ENCODE measurements around the gene GTF3A.

Gene GTF3A

GRCh38 chr13:27470075-27470820, 45.8 kb downstream of the GTF3A start:
- no peak for TF ChIP-seq CTCF (conservative IDR thresholded peaks at IDR 0.05; ENCODE audit: control insufficient read depth, insufficient read depth, low read depth, low read length)
- no peak overlapping the region for H3K4me3 ChIP-seq (ENCODE audit: control insufficient read depth, low read depth, low read length)
- no peak for DNase-seq (ENCODE audit: low read depth)

DNA sequence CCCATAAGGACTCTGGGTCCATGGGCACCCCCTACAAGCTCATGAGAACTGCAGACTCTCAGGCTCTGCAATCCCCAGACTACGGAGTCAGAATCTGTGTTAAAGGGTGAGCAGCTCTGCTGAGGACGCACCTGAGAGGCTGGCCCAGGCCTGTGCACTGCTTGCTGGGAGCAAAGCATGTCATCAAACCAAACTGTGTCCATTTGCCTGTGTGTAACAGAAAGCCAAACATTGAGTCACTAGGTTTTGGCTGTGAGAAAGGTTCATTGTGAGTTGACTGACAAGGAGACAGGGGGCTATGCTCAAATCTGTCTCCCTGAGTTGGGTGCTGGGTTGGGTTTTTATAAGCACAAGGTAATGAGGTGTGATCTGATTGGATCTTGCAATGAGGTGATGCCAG, 48.0 kb downstream of the GTF3A start:
- H3K4me3 ChIP-seq (ENCODE audit: control insufficient read depth, low read depth, low read length): no peak overlapping the region

GRCh38 chr13:27472941-27473340, 48.5 kb downstream of the GTF3A start:
- H3K4me3 ChIP-seq (ENCODE audit: control insufficient read depth, low read depth, low read length): no peak overlapping the region
- DNase-seq (ENCODE audit: low read depth): no peak
- no peak for TF ChIP-seq CTCF (conservative IDR thresholded peaks at IDR 0.05; ENCODE audit: control insufficient read depth, insufficient read depth, low read depth, low read length)

More for the DNA sequence above, 48.0 kb downstream of the GTF3A start:
- DNase-seq (ENCODE audit: low read depth): no peak
- TF ChIP-seq CTCF (conservative IDR thresholded peaks at IDR 0.05; ENCODE audit: control insufficient read depth, insufficient read depth, low read depth, low read length): no peak

DNA sequence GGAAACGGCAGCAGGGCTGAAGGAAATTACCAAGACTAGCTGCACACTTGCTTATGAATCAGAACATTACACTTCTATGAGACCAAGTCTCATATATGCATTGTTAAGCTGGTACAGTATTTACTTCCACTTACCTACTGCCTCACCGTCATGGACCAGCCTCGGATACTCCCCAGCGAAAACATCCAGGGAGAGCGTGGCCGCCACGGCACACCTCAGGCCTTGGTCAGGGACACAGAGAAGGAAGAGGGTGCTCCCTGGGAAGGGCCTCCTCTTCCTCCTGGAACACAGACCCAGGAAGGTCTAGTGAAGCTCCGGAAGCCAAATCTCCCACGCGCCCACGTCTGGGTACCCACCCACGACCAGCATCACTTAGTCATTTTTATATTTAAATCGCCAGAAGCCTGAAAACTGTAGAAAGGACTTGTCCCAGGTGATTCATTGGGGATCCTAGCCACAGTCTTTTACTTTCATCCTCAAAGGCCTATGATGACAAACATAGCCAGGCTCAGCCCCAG, 50.4 kb downstream of the GTF3A start:
- no peak for DNase-seq (ENCODE audit: low read depth)
- no peak overlapping the region for H3K4me3 ChIP-seq (ENCODE audit: control insufficient read depth, low read depth, low read length)
- no peak for TF ChIP-seq CTCF (conservative IDR thresholded peaks at IDR 0.05; ENCODE audit: control insufficient read depth, insufficient read depth, low read depth, low read length)

DNA sequence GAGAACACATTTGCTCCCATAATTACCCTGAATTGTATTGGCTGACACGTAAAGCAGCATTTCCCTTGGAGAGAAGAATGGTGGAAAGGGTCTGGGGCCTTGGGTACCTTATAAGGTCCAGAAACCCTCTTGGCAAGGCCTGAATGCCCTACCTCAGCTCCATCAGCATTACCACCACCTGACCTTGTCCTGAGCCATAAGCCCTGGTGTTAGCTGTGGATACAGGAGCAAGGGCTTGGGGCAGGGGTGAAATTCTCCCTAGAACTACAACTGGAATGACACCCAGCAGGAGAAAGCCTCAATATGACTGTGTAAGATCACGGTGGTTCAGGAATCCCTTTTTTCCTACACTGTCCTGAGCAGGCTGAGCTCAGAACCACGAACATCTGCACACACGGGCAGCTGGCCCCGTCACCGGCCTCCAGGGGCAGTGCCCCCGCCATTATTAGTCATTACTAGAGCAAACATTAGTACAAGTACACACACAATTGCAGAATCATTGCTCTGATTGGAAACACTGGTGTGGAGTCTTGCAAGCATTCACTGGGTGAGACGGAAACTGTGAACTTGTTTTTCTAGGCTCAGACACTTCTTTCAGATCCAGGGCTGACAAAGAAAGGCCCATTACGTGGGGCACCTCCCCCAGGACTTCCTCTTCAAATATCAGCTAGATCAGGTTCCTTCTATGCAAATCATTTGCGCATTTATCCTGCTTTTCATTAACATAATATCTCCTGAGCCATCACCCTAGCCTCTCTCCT, 52.7 kb downstream of the GTF3A start:
- TF ChIP-seq CTCF (conservative IDR thresholded peaks at IDR 0.05; ENCODE audit: control insufficient read depth, insufficient read depth, low read depth, low read length): no peak
- no peak overlapping the region for H3K4me3 ChIP-seq (ENCODE audit: control insufficient read depth, low read depth, low read length)
- DNase-seq (ENCODE audit: low read depth): peak; percentile 84

DNA sequence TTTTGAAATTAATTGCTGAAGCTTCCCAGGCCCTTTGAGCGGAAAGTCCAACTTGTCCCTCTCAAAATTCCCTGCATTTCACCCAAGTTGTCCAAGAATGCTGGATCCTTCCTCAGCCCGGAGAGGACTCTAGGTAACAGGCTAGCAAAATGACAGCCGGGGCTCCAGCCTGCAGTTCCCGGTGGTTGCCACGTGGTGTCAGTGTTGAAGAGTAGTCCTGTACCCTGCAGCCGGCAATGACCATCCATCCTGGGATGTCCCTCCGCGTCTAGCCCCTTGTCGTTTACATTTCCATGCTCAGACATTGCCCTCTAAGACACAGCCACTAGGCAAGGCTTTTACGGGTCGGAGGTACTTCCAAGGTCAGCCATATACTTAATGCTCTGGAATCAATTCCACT, 57.3 kb downstream of the GTF3A start:
- no peak overlapping the region for H3K4me3 ChIP-seq (ENCODE audit: control insufficient read depth, low read depth, low read length)
- DNase-seq (ENCODE audit: low read depth): peak; percentile 40
- peak; percentile 73 for TF ChIP-seq CTCF (conservative IDR thresholded peaks at IDR 0.05; ENCODE audit: control insufficient read depth, insufficient read depth, low read depth, low read length)

Data from fibroblast of mammary gland (primary cell).